AG04450 (cell line): ENCODE results near the gene FAM13A. TPM values are rescaled to one million over a fixed set of nuclear protein-coding genes. Genes with fewer than 3 reads are reported as not detected.

ENCODE experiments used
- CTCF ChIA-PET: fragments of 300-600, 350-600 bp; formaldehyde crosslinking; extraction: SDS; loops from one replicate; lab custom pipeline; 2022; ENCODE audit warnings: antibody characterized with exemption, inconsistent platforms; lab: Charles Lee
- POLR2A ChIA-PET: fragments of 350-600 bp; formaldehyde crosslinking; extraction: SDS; loops from one replicate; lab custom pipeline; 2021; ENCODE audit warnings: antibody characterized with exemption, inconsistent platforms; lab: Yijun Ruan, JAX
- DNase-seq: peaks from one replicate; pipeline ENCODE4 v3.0.0-alpha.2; 2011; ENCODE audit warnings: low read depth, low spot score
- H3K27ac ChIP-seq: one replicate; pipeline ENCODE4 v1.5.1; 2012; ENCODE audit warnings: low read depth, low read length, control low read depth
- H3K27me3 ChIP-seq: one replicate; pipeline ENCODE4 v1.6.0; 2012; ENCODE audit warnings: low read length; ENCODE audit not compliant: control insufficient read depth, insufficient read depth
- H3K4me3 ChIP-seq: 2 replicates; pipeline ENCODE4 v1.5.1; 2011; ENCODE audit warnings: mild to moderate bottlenecking, low read depth, low read length, control low read depth
- H3K9me3 ChIP-seq: 2 replicates; pipeline ENCODE4 v1.5.1; 2012; ENCODE audit warnings: low read length; ENCODE audit not compliant: control insufficient read depth, insufficient read depth
- polyA plus RNA-seq: library from polyadenylated mRNA; depleted of rRNA; stranded (reverse); fragments of >200 nt; gene quantifications from 2 replicates; pipeline ENCODE4 v1.2.3, GENCODE V29; 2011
- TF ChIP-seq, protein P1 (sequence below): IDR thresholded peaks from 2 replicates; pipeline ENCODE4 v1.5.1; 2011; ENCODE audit warnings: low read depth, low read length, control low read depth, inconsistent platforms

Gene FAM13A
- polyA plus RNA-seq, 1 experiment = 27.6 TPM

DNA sequence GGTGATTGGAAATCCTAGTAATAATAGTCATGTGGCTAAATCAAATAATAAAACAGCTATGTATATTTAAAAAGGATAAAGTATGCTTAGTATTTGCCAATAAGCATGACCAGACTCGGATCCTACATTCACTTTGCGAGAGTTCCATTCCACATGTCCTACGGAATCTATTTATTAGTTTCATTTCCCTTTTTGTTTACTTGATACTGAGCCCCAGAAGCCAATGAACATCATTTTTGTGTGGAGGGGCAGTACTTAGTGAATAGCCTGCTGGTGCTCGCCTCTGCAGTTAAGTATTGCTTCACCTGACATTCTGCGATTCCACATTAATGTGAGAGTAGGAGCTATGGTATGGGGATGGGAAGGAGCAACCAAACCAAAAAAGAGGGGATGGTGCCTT, 300.8 kb downstream of the FAM13A start:
- POLR2A ChIA-PET = no interaction called here
- CTCF ChIA-PET = interaction anchor here (0.5 to 1.8 kb wide), 3 partner anchors 83 to 1777 kb away, joined by 3 to 4 read pairs (median 3); no protein-coding TSS in a partner anchor
- DNase-seq = no peak

DNA sequence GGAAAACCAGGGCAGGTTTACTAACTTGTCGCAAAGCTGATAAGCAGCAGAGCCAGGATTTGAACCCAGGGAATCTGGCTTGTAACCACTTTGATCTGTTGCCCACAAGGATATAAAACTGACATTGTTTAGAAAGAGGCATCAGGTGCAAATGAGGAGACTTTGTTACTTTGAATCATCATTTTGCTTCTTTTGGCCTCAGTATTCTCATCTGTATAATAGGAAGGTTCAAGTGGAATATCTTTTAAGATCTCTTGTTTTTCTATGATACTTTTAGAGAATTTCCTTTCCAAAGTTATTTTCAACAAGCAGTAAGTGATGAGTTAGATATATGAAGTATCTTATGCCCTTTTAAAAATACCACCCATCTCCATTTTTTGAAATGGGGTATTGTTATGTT, 301.5 kb downstream of the FAM13A start:
- TF ChIP-seq, protein P1, sequence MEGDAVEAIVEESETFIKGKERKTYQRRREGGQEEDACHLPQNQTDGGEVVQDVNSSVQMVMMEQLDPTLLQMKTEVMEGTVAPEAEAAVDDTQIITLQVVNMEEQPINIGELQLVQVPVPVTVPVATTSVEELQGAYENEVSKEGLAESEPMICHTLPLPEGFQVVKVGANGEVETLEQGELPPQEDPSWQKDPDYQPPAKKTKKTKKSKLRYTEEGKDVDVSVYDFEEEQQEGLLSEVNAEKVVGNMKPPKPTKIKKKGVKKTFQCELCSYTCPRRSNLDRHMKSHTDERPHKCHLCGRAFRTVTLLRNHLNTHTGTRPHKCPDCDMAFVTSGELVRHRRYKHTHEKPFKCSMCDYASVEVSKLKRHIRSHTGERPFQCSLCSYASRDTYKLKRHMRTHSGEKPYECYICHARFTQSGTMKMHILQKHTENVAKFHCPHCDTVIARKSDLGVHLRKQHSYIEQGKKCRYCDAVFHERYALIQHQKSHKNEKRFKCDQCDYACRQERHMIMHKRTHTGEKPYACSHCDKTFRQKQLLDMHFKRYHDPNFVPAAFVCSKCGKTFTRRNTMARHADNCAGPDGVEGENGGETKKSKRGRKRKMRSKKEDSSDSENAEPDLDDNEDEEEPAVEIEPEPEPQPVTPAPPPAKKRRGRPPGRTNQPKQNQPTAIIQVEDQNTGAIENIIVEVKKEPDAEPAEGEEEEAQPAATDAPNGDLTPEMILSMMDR = no peak
- DNase-seq = no peak
- no peak overlapping the region for H3K27ac ChIP-seq
- POLR2A ChIA-PET = no interaction called here
- no peaks in the 10 kb centered on the region for H3K27me3 ChIP-seq
- CTCF ChIA-PET = interaction anchor here (1.1 to 1.4 kb wide), 2 partner anchors 8 to 268 kb away, joined by 3 read pairs; no protein-coding TSS in a partner anchor
- H3K4me3 ChIP-seq = no peak overlapping the region
- no peaks in the 10 kb centered on the region; the same call in 1 of the 2 replicates for H3K9me3 ChIP-seq

More for the DNA sequence above, 300.8 kb downstream of the FAM13A start:
- Histone ChIP-seq H3K4me3 (no peak overlapping the region), H3K27me3 (no peaks in the 10 kb centered on the region), H3K9me3 (no peaks in the 10 kb centered on the region), H3K27ac (no peak overlapping the region)
- TF ChIP-seq, protein P1 = no peak

DNA sequence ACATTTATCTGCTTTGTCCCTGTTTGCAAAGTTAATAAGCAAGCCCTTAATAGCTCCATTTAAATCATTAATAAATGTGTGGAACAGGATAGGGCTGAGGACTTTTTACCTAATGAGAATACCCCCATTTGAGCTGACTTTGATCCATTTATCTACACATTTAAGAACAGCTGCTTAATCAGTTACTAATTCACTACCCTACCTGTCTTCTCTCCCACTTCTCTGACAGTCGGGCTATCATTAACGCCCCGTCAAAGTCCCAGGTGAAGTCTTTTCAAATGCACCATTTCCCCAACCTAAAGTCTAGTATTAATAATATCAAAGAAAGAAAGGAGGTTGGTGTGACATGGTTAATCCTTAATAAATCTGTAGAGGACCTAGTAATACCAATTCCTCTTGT, 302.2 kb downstream of the FAM13A start:
- no peak overlapping the region for H3K4me3 ChIP-seq
- POLR2A ChIA-PET = no interaction called here
- TF ChIP-seq, protein P1 = no peak
- no peaks in the 10 kb centered on the region; the same call in 1 of the 2 replicates for H3K9me3 ChIP-seq
- DNase-seq = no peak
- no peak overlapping the region for H3K27ac ChIP-seq
- H3K27me3 ChIP-seq = no peaks in the 10 kb centered on the region
- CTCF ChIA-PET = interaction anchor here (1.1 kb wide), 1 partner anchor 9 kb away, joined by 3 read pairs; no protein-coding TSS in a partner anchor

DNA sequence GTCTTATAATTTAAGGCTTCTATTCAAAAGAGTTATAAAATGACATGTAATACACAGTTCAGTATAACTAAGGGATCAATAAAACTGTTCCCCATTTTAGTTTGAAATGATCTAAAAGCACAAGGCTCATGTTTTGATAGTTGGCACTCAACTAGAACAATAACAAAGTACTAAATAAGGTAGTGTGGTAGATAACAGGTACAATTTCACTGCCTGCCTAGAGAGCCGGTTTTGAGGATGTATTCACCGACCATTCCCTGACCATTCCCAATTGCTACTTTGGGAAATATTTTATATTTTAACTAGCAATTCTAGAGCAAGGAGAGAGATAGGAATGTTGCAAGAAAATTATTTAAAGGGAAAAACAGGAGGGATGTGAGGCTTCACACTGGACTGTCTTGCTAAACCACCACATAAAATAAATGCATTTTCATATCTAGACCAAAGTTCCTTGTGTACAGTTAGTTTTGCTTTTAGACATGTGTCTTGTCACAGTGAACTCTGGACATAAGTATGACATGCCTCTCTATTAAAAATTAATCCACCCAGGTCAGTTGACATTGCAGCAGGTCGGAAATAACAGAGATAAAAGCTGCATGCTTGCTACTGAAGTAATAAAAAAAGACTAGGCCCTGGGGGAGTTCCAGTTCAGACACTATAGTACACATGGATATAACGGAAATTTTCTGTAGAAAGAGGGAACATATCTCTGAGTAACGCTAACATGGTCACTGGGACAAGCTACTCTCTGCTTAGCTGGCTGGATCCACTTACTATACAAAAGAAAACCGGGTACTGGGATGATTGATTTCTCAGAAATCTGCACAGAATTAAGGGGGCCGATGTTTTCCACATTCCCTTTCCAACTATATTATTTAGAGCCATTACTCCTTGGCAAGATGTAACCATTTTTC, 303.1 kb downstream of the FAM13A start:
- DNase-seq = no peak
- TF ChIP-seq, protein P1 = no peak
- Histone ChIP-seq H3K4me3 (no peak overlapping the region), H3K27ac (no peak overlapping the region), H3K27me3 (no peaks in the 10 kb centered on the region), H3K9me3 (no peaks in the 10 kb centered on the region; the same call in 1 of the 2 replicates)
- ChIA-PET CTCF (interaction anchor here (1.1 kb wide), 1 partner anchor 9 kb away, joined by 3 read pairs; no protein-coding TSS in a partner anchor), POLR2A (no interaction called here)

DNA sequence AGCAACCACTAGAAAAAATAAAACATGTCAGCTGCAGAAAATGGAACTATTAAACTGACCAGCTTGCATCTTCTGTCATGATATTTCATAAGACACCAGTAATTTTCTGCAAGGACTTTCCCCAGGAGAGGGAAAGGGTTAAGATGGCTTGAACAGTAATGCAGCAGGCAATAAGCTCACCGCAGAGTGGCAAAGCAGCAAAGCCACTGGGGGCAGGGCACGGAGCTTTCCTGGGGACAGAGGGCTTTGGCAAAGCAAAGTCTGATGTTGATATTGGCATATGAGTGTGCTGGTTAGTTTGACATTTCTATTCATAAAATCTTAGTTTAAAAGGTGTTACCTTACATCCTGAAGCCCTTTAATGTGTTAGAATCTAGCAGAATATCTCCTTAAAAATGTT, 304.2 kb downstream of the FAM13A start:
- Histone ChIP-seq H3K9me3 (no peaks in the 10 kb centered on the region; the same call in 1 of the 2 replicates), H3K4me3 (no peak overlapping the region), H3K27me3 (no peaks in the 10 kb centered on the region), H3K27ac (no peak overlapping the region)
- no peak for DNase-seq
- TF ChIP-seq, protein P1 = no peak
- ChIA-PET POLR2A (no interaction called here), CTCF (no interaction called here)
